GM12878 (cell line): ENCODE measurements around the gene CRYBA1. TPM values are rescaled to one million over a fixed set of nuclear protein-coding genes. Genes with fewer than 3 reads are reported as not detected.
A peak's percentile ranks its signal among the peaks of the same experiment; 100 is the strongest.

ENCODE experiments used
- ATAC-seq: fragments of 200-7000 bp; cut with Tn5 transposase; 3 replicates; pipeline ENCODE4 v1.9.1; 2020; ENCODE audit warnings: mild to moderate bottlenecking, moderate library complexity
- BruUV-seq: library from RNA; stranded (reverse); fragments of 400-500 nt; replicated peaks from 2 replicates; lab custom pipeline; 2021; lab: Mats Ljungman, UMichigan
- CTCF ChIA-PET: fragments of 300-600 bp; sonication (Branson Sonifier 250); formaldehyde crosslinking; extraction: SDS; loops from one replicate; lab custom pipeline; 2021; ENCODE audit warnings: inconsistent platforms; lab: Yijun Ruan, JAX
- POLR2A ChIA-PET: fragments of 350-600 bp; formaldehyde crosslinking; extraction: SDS; loops from one replicate; lab custom pipeline; 2021; ENCODE audit warnings: inconsistent platforms; lab: Charles Lee
- RAD21 ChIA-PET: fragments of 300-600 bp; sonication (Branson Sonifier 250); formaldehyde crosslinking; loops from one replicate; lab custom pipeline; 2023; ENCODE audit warnings: antibody characterized with exemption; ENCODE audit not compliant: unreplicated experiment; lab: Charles Lee
- SMC1A ChIA-PET: fragments of 300-600 bp; sonication (Branson Sonifier 250); formaldehyde crosslinking; loops from one replicate; lab custom pipeline; 2023; ENCODE audit not compliant: unreplicated experiment, uncharacterized antibody; lab: Charles Lee
- DNase-seq: peaks from one replicate; pipeline ENCODE4 v3.0.0-alpha.2; 2011; ENCODE audit warnings: low read depth, low spot score
- FAIRE-seq: peaks from 3 replicates; lab custom pipeline; 2011; peaks lifted over from hg19 to GRCh38; lab: Jason Lieb, UNC
- H2AFZ ChIP-seq: 2 replicates; pipeline ENCODE4 v1.6.0; 2011; ENCODE audit warnings: low read depth, low read length, control low read depth; ENCODE audit not compliant: control insufficient read depth
- H3K27ac ChIP-seq: 2 replicates; pipeline ENCODE4 v1.5.1; 2011; ENCODE audit warnings: control low read depth; ENCODE audit not compliant: control insufficient read depth, insufficient read depth
- H3K27me3 ChIP-seq, 2 experiments: replicated peaks in 1 of 2; 2 replicates each; pipeline versions ENCODE4 v1.6.0 to v1.6.1; 2011; ENCODE audit warnings: low read length in 1 of 2; ENCODE audit not compliant: control insufficient read depth in 2 of 2, insufficient read depth in 2 of 2
- H3K36me3 ChIP-seq, 2 experiments: 2 replicates each; pipeline ENCODE4 v1.5.1; 2011; ENCODE audit warnings: low read length in 1 of 2; ENCODE audit not compliant: control insufficient read depth in 2 of 2, insufficient read depth in 2 of 2
- H3K4me1 ChIP-seq: 2 replicates; pipeline ENCODE4 v1.6.1; 2011; ENCODE audit warnings: mild to moderate bottlenecking, low read length, moderate library complexity, mixed read lengths; ENCODE audit not compliant: control insufficient read depth, insufficient read depth
- H3K4me2 ChIP-seq: 2 replicates; pipeline ENCODE4 v1.6.0; 2011; ENCODE audit warnings: control low read depth; ENCODE audit not compliant: control insufficient read depth, insufficient read depth
- H3K4me3 ChIP-seq: fragments of 200-600 bp; sonication (generic); 2 replicates; pipeline ENCODE4 v1.5.1; 2016
- H3K79me2 ChIP-seq: 2 replicates; pipeline ENCODE4 v1.6.0; 2011; ENCODE audit warnings: low read length; ENCODE audit not compliant: control insufficient read depth, insufficient read depth
- H3K9ac ChIP-seq: 2 replicates; pipeline ENCODE4 v1.8.0; 2011; ENCODE audit warnings: low read length, control low read depth, mixed read lengths; ENCODE audit not compliant: control insufficient read depth, insufficient read depth
- H3K9me3 ChIP-seq: replicated peaks from 3 replicates; pipeline ENCODE4 v1.5.1; 2011; ENCODE audit warnings: mild to moderate bottlenecking, low read length; ENCODE audit not compliant: control insufficient read depth, insufficient read depth
- H4K20me1 ChIP-seq: 2 replicates; pipeline ENCODE4 v1.6.0; 2011; ENCODE audit not compliant: control insufficient read depth, insufficient read depth
- CEBPB ChIP-seq, 2 experiments: fragments of 150-350 bp in 1 of 2; IDR thresholded peaks; 2 replicates each; pipeline ENCODE4 v1.6.1; 2012 to 2014; ENCODE audit warnings: low read depth in 2 of 2, low read length in 2 of 2, borderline replicate concordance in 1 of 2, inconsistent platforms in 1 of 2
- E2F4 ChIP-seq: IDR thresholded peaks from 2 replicates; pipeline ENCODE4 v1.6.1; 2012; ENCODE audit warnings: low read depth, low read length, improper control_type of control experiment
- EED ChIP-seq: sonication (generic); IDR thresholded peaks from 2 replicates; pipeline ENCODE4 v1.6.1; 2016; ENCODE audit warnings: antibody characterized with exemption, low read depth
- ETV6 ChIP-seq, 2 experiments: fragments of 450-650 bp in 1 of 2; IDR thresholded peaks in 1 of 2; conservative IDR thresholded peaks in 1 of 2; 2 replicates each; pipeline ENCODE4 v1.6.1; 2014; ENCODE audit warnings: antibody characterized with exemption in 1 of 2, borderline replicate concordance in 1 of 2, low read depth in 1 of 2, mild to moderate bottlenecking in 1 of 2, moderate library complexity in 1 of 2
- GATAD2B ChIP-seq: fragments of 450-650 bp; conservative IDR thresholded peaks from 2 replicates; pipeline ENCODE4 v1.6.1; 2017; ENCODE audit warnings: low read depth, mild to moderate bottlenecking, moderate library complexity
- HSF1 ChIP-seq: fragments of 150-350 bp; IDR thresholded peaks from 2 replicates; pipeline ENCODE4 v1.6.1; 2014; ENCODE audit warnings: mild to moderate bottlenecking, low read depth, low read length
- MAX ChIP-seq: IDR thresholded peaks from 2 replicates; pipeline ENCODE4 v1.6.1; 2012; ENCODE audit warnings: low read depth, low read length, improper control_type of control experiment
- PAX5 ChIP-seq: IDR thresholded peaks from 2 replicates; pipeline ENCODE4 v1.6.1; 2011; ENCODE audit warnings: low read depth, low read length, borderline replicate concordance
- PAX8 ChIP-seq: fragments of 450-650 bp; IDR thresholded peaks from 2 replicates; pipeline ENCODE4 v1.6.1; 2017; ENCODE audit warnings: mild to moderate bottlenecking, moderate library complexity
- PML ChIP-seq: IDR thresholded peaks from 2 replicates; pipeline ENCODE4 v1.6.1; 2012; ENCODE audit warnings: low read length, inconsistent platforms
- RAD21 ChIP-seq: IDR thresholded peaks from 2 replicates; pipeline ENCODE4 v1.6.1; 2011; ENCODE audit warnings: mild to moderate bottlenecking, low read depth, low read length, moderate library complexity; ENCODE audit not compliant: insufficient read depth
- SP1 ChIP-seq: IDR thresholded peaks from one replicate; pipeline ENCODE4 v1.6.1; 2011; ENCODE audit warnings: low read depth, low read length
- ZBED1 ChIP-seq: IDR thresholded peaks from 2 replicates; pipeline ENCODE4 v1.6.1; 2016; ENCODE audit warnings: borderline replicate concordance
- WGBS: methylation state at CpG from one replicate; pipeline ENCODE4 v1.1.6; 2016; ENCODE audit warnings: low lambda C conversion rate; ENCODE audit not compliant: insufficient replicate concordance, insufficient coverage; ENCODE audit errors: missing lambda C conversion rate; 5-methylcytosine and 5-hydroxymethylcytosine counted together
- in situ Hi-C: fragments of 300-500 bp; cut with MboI; formaldehyde crosslinking; loops from 9 replicates; pipeline ENCODE4 v1.14.3; 2018; ENCODE audit warnings: mixed read lengths
- intact Hi-C: fragments of 100-400 bp; cut with micrococcal nuclease; formaldehyde crosslinking; loops from one replicate; pipeline ENCODE4 v1.14.2; 2022; ENCODE audit not compliant: unreplicated experiment
- polyA plus RNA-seq, 11 experiments: library from polyadenylated mRNA; depleted of rRNA in 4 of 11; unstranded in 6 of 11; stranded (reverse) in 5 of 11; fragments of >200 nt; fragmentation: Nextera tagmentation in 4 of 11; fragmentation: Illumina TruSeq in 1 of 11; extraction: Ambion mirVana in 4 of 11; extraction: Trizol in 1 of 11; gene quantifications; 1 replicate in 1 of 11; 2 replicates in 10 of 11; pipeline versions ENCODE4 v1.2.1 to v1.2.3, GENCODE V29; 2011 to 2016; ENCODE audit warnings: inconsistent platforms in 2 of 11, missing spikeins in 2 of 11, low read depth in 1 of 11
- total RNA-seq, 4 experiments: library from RNA; depleted of rRNA in 3 of 4; stranded (reverse); fragments of >200 nt in 3 of 4; fragmentation: Illumina TruSeq in 1 of 4; extraction: Trizol in 1 of 4; gene quantifications; 2 replicates each; pipeline versions ENCODE4 v1.2.1 to v1.2.3, GENCODE V29; 2013 to 2021

The CRYBA1 gene
- total and polyA plus RNA-seq, 10 of the 15 experiments (the other 5 are each of a cell fraction or from before 2014, with no cell fraction given): not detected

GRCh38 chr17:29283496-29283895, 36.8 kb downstream of the CRYBA1 start:
- CTCF ChIA-PET: interaction anchor here (0.7 to 1.0 kb wide), 3 partner anchors 7 to 385 kb away, joined by 3 read pairs; no protein-coding TSS in a partner anchor
- peak; percentile 53 for ATAC-seq
- Histone ChIP-seq H3K9ac (no peak overlapping the region), H3K27ac (no peak overlapping the region), H3K79me2 (peaks cover 89% of the 10 kb centered on the region), H3K9me3 (peaks cover 33% of the 10 kb centered on the region), H3K4me2 (peak overlapping the region; percentile 9; the same call in 1 of the 2 replicates), H3K4me1 (no peaks in the 10 kb centered on the region), H2AFZ (no peak overlapping the region), H3K4me3 (0 out of 2 replicates have a peak overlapping the region, but pooled peaks have one; percentile 22), H4K20me1 (no peaks in the 10 kb centered on the region; the same call in 1 of the 2 replicates), H3K36me3 (peaks cover 12 to 37% of the 10 kb centered on the region in 2 experiments), H3K27me3 (no peaks in the 10 kb centered on the region)
- RAD21 ChIA-PET: interaction anchor here (1.0 kb wide), 1 partner anchor 11 kb away, joined by 4 read pairs; the partner anchor contains the start of gene NUFIP2
- no TSS peak for BruUV-seq
- SMC1A ChIA-PET: interaction anchor here (1.4 kb wide), 1 partner anchor 9 kb away, joined by 4 read pairs; no protein-coding TSS in a partner anchor
- POLR2A ChIA-PET: interaction anchor here (1.2 kb wide), 1 partner anchor 10 kb away, joined by 3 read pairs; no protein-coding TSS in a partner anchor
- in situ Hi-C loops: no loop called here
- no peak for FAIRE-seq
- TF ChIP-seq EED (no peak), E2F4 (no peak), PAX8 (no peak), HSF1 (no peak), ETV6 (conservative IDR thresholded peaks at IDR 0.05 in 1 of 2, IDR thresholded peaks at IDR 0.05 in 1 of 2; ENCODE audit: borderline replicate concordance in 1 of 2, low read depth in 1 of 2) (no peak), CEBPB (IDR thresholded peaks at IDR 0.05; ENCODE audit: borderline replicate concordance in 1 of 2, low read depth in 2 of 2, low read length in 2 of 2) (no peak), PML (no peak), GATAD2B (no peak), RAD21 (no peak), ZBED1 (no peak), SP1 (no peak), MAX (no peak), PAX5 (no peak)
- intact Hi-C loops: no loop called here
- no peak for DNase-seq
- 62% methylated on average over 5 of the region's 5 CpGs for WGBS
